HCT116 (cell line): ENCODE data around the gene LHX1. TPM values are rescaled to one million over a fixed set of nuclear protein-coding genes. Genes with fewer than 3 reads are reported as not detected.

ENCODE experiments used
- ATAC-seq: fragments of 200-7000 bp; cut with Tn5 transposase; 2 replicates; pipeline ENCODE4 v1.9.1; 2020; ENCODE audit warnings: mild to moderate bottlenecking, moderate library complexity
- BruUV-seq: library from RNA; stranded (reverse); fragments of 400-500 nt; replicated peaks from 2 replicates; lab custom pipeline; 2021; lab: Mats Ljungman, UMichigan
- CTCF ChIA-PET: fragments of 300-600 bp; sonication (Branson Sonifier 250); formaldehyde crosslinking; loops from one replicate; lab custom pipeline; 2021; ENCODE audit warnings: antibody characterized with exemption; lab: Charles Lee
- POLR2A ChIA-PET: fragments of 300-600, 350-600 bp; sonication (Branson Sonifier 250); formaldehyde crosslinking; loops from one replicate; lab custom pipeline; 2021; ENCODE audit warnings: antibody characterized with exemption; lab: Charles Lee
- RAD21 ChIA-PET, 2 experiments: fragments of 300-600 bp; sonication (Branson Sonifier 250); formaldehyde crosslinking; loops; one replicate each; lab custom pipeline; 2023; ENCODE audit warnings: low total read pairs in 2 of 2; ENCODE audit not compliant: uncharacterized antibody in 2 of 2, unreplicated experiment in 2 of 2, low non-redundant PET in 1 of 2; lab: Charles Lee
- DNase-seq: peaks from one replicate; pipeline ENCODE4 v3.0.0-alpha.2; 2010; ENCODE audit warnings: low read depth, low spot score
- H2AFZ ChIP-seq: fragments of 200-600 bp; shearing (Covaris generic), sonication (generic); 2 replicates; pipeline ENCODE4 v1.6.1; 2017; ENCODE audit warnings: low read depth, mixed run types, mixed read lengths, antibody characterized with exemption, low read length; ENCODE audit not compliant: poor library complexity, severe bottlenecking
- H3K27ac ChIP-seq: 2 replicates; pipeline ENCODE4 v1.5.1; 2012; ENCODE audit warnings: low read depth, low read length
- H3K27me3 ChIP-seq: fragments of 200-600 bp; sonication (generic); 2 replicates; pipeline ENCODE4 v1.6.1; 2016; ENCODE audit warnings: mixed run types, low read length, mixed read lengths; ENCODE audit not compliant: insufficient read depth
- H3K36me3 ChIP-seq, 2 experiments: fragments of 200-500 bp in 1 of 2; fragments of 200-600 bp in 1 of 2; sonication (Bioruptor generic) in 1 of 2; sonication (generic) in 1 of 2; 2 replicates each; pipeline versions ENCODE4 v1.5.1 to v1.6.1; 2014 to 2016; ENCODE audit warnings: low read length in 2 of 2, inconsistent platforms in 1 of 2, mixed read lengths in 1 of 2, mixed run types in 1 of 2; ENCODE audit not compliant: insufficient read depth in 2 of 2, control insufficient read depth in 1 of 2
- H3K4me1 ChIP-seq, 2 experiments: fragments of 200-600 bp in 1 of 2; sonication (generic) in 1 of 2; 2 replicates each; pipeline versions ENCODE4 v1.5.1 to v1.6.1; 2012 to 2017; ENCODE audit warnings: low read length in 2 of 2, inconsistent platforms in 1 of 2, mild to moderate bottlenecking in 1 of 2, mixed read lengths in 1 of 2, mixed run types in 1 of 2, moderate library complexity in 1 of 2; ENCODE audit not compliant: insufficient read depth in 2 of 2, control insufficient read depth in 1 of 2
- H3K4me2 ChIP-seq: fragments of 200-600 bp; sonication (generic); 2 replicates; pipeline ENCODE4 v1.6.1; 2017; ENCODE audit warnings: mixed run types, low read length, mixed read lengths
- H3K4me3 ChIP-seq, 2 experiments: fragments of 200-600 bp in 1 of 2; sonication (generic) in 1 of 2; replicated peaks in 1 of 2; 2 replicates each; pipeline ENCODE4 v1.5.1; 2011 to 2016; ENCODE audit warnings: low read length in 2 of 2, control low read depth in 1 of 2, low read depth in 1 of 2, mild to moderate bottlenecking in 1 of 2, mixed read lengths in 1 of 2, mixed run types in 1 of 2
- H3K79me2 ChIP-seq: fragments of 200-600 bp; sonication (generic); 2 replicates; pipeline ENCODE4 v1.6.1; 2017; ENCODE audit warnings: mild to moderate bottlenecking, mixed run types, low read length, moderate library complexity, mixed read lengths; ENCODE audit not compliant: insufficient read depth
- H3K9ac ChIP-seq: fragments of 200-600 bp; sonication (generic); 2 replicates; pipeline ENCODE4 v1.6.1; 2016; ENCODE audit warnings: low read length, mixed read lengths
- H3K9me2 ChIP-seq: fragments of 200-600 bp; sonication (generic), shearing (Covaris generic); 2 replicates; pipeline ENCODE4 v1.6.1; 2017; ENCODE audit warnings: mixed run types, mild to moderate bottlenecking, moderate library complexity; ENCODE audit not compliant: insufficient read depth
- H3K9me3 ChIP-seq, 2 experiments: fragments of 200-500 bp in 1 of 2; fragments of 200-600 bp in 1 of 2; sonication (Bioruptor generic) in 1 of 2; sonication (generic) in 1 of 2; 2 replicates each; pipeline ENCODE4 v1.6.1; 2014 to 2017; ENCODE audit warnings: low read length in 2 of 2, mixed read lengths in 2 of 2, inconsistent platforms in 1 of 2, low read depth in 1 of 2, mild to moderate bottlenecking in 1 of 2, mixed run types in 1 of 2, moderate library complexity in 1 of 2; ENCODE audit not compliant: control insufficient read depth in 1 of 2, insufficient read depth in 1 of 2
- H4K20me1 ChIP-seq: fragments of 200-600 bp; sonication (generic), shearing (Covaris generic); 2 replicates; pipeline ENCODE4 v1.6.1; 2017; ENCODE audit warnings: mixed run types, mild to moderate bottlenecking, moderate library complexity; ENCODE audit not compliant: insufficient read depth
- ATF3 ChIP-seq: IDR thresholded peaks from 2 replicates; pipeline ENCODE4 v1.6.1; 2012
- CBX3 ChIP-seq: IDR thresholded peaks from 2 replicates; pipeline ENCODE4 v1.6.1; 2012; ENCODE audit warnings: low read depth
- CEBPB ChIP-seq: IDR thresholded peaks from 2 replicates; pipeline ENCODE4 v1.6.1; 2012; ENCODE audit warnings: low read depth
- ELF1 ChIP-seq: IDR thresholded peaks from 2 replicates; pipeline ENCODE4 v1.6.1; 2012; ENCODE audit warnings: low read depth, borderline replicate concordance
- EZH2phosphoT487 ChIP-seq: fragments of 200-600 bp; IDR thresholded peaks from 2 replicates; pipeline ENCODE4 v1.6.1; 2018; ENCODE audit warnings: antibody characterized with exemption, borderline replicate concordance
- FOSL1 ChIP-seq: IDR thresholded peaks from 2 replicates; pipeline ENCODE4 v1.6.1; 2012; ENCODE audit warnings: low read depth
- JUND ChIP-seq: IDR thresholded peaks from 2 replicates; pipeline ENCODE4 v1.6.1; 2012
- POLR2A ChIP-seq: IDR thresholded peaks from 2 replicates; pipeline ENCODE4 v1.7.0; 2011; ENCODE audit warnings: borderline replicate concordance; ENCODE audit not compliant: insufficient read depth, insufficient read length; ENCODE audit errors: extremely low read depth
- RAD21 ChIP-seq: IDR thresholded peaks from 2 replicates; pipeline ENCODE4 v1.6.1; 2012; ENCODE audit warnings: low read depth, mild to moderate bottlenecking
- SIN3A ChIP-seq: IDR thresholded peaks from 2 replicates; pipeline ENCODE4 v1.6.1; 2012; ENCODE audit warnings: low read depth
- YY1 ChIP-seq: IDR thresholded peaks from 2 replicates; pipeline ENCODE4 v1.6.1; 2011; ENCODE audit warnings: low read length, low read depth, moderate library complexity, mild to moderate bottlenecking; ENCODE audit not compliant: insufficient replicate concordance; ENCODE audit errors: extremely low read depth
- ZNF274 ChIP-seq: fragments of 200-500 bp; sonication (Bioruptor generic); IDR thresholded peaks from 2 replicates; pipeline ENCODE4 v1.6.1; 2014; ENCODE audit warnings: mild to moderate bottlenecking, low read depth, low read length, inconsistent platforms
- intact Hi-C: fragments of 100-400 bp; cut with micrococcal nuclease; formaldehyde crosslinking; loops from 2 replicates; pipeline ENCODE4 v1.10.0; 2022
- total RNA-seq: library from RNA; stranded (reverse); gene quantifications from one replicate; pipeline ENCODE4 v1.2.1, GENCODE V29; 2021; ENCODE audit not compliant: unreplicated experiment
- TF ChIP-seq, protein P1 (sequence below), 3 experiments: fragments of 200-600 bp in 1 of 3; sonication (generic) in 1 of 3; IDR thresholded peaks in 2 of 3; conservative IDR thresholded peaks in 1 of 3; 2 replicates each; pipeline ENCODE4 v1.5.1; 2012 to 2017; ENCODE audit warnings: low read depth in 2 of 3, low read length in 2 of 3, antibody characterized with exemption in 1 of 3, borderline replicate concordance in 1 of 3, control low read depth in 1 of 3, mild to moderate bottlenecking in 1 of 3, mixed read lengths in 1 of 3, mixed run types in 1 of 3, moderate library complexity in 1 of 3; ENCODE audit not compliant: insufficient read depth in 1 of 3
- TF ChIP-seq, protein P2 (sequence below): IDR thresholded peaks from 2 replicates; pipeline ENCODE4 v1.6.1; 2012; ENCODE audit warnings: low read depth
- TF ChIP-seq, protein P3 (sequence below): IDR thresholded peaks from 2 replicates; pipeline ENCODE4 v1.6.1; 2012

LHX1 gene
- total RNA-seq, 1 experiment from 2014 or later, result 0.44 TPM

DNA sequence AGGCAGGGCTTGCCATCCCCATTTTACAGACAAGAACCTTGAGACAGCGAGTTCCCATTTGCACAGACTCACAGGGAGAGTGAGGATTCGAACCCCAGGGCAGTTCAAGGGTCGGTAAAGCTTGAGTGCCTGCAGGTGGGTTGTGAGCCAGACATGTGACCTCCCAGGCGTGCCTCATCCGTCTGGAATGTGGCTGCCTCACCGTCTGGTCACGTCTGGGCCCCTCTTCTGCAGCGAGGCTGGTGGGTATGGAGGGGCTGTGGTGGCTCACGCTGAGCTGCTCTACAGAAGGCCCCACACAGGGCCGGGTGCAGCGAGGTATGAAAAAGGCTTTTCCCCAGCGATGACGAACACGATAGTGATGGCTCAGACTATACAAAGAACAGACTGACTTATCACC is 35.8 kb upstream of the LHX1 start:
- no TSS peak for BruUV-seq

More for the DNA sequence above, 35.8 kb upstream of the LHX1 start:
- Histone ChIP-seq H4K20me1 (no peaks in the 10 kb centered on the region), H3K36me3 (no peaks in the 10 kb centered on the region), H3K4me3 (no peak overlapping the region)
- TF ChIP-seq, protein P1, sequence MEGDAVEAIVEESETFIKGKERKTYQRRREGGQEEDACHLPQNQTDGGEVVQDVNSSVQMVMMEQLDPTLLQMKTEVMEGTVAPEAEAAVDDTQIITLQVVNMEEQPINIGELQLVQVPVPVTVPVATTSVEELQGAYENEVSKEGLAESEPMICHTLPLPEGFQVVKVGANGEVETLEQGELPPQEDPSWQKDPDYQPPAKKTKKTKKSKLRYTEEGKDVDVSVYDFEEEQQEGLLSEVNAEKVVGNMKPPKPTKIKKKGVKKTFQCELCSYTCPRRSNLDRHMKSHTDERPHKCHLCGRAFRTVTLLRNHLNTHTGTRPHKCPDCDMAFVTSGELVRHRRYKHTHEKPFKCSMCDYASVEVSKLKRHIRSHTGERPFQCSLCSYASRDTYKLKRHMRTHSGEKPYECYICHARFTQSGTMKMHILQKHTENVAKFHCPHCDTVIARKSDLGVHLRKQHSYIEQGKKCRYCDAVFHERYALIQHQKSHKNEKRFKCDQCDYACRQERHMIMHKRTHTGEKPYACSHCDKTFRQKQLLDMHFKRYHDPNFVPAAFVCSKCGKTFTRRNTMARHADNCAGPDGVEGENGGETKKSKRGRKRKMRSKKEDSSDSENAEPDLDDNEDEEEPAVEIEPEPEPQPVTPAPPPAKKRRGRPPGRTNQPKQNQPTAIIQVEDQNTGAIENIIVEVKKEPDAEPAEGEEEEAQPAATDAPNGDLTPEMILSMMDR (IDR thresholded peaks at IDR 0.05 in 2 of 3, conservative IDR thresholded peaks at IDR 0.05 in 1 of 3; ENCODE audit: borderline replicate concordance in 1 of 3, insufficient read depth in 1 of 3, low read depth in 2 of 3, low read length in 2 of 3), result no peak
- no peak for TF ChIP-seq ZNF274
- TF ChIP-seq, protein P2, sequence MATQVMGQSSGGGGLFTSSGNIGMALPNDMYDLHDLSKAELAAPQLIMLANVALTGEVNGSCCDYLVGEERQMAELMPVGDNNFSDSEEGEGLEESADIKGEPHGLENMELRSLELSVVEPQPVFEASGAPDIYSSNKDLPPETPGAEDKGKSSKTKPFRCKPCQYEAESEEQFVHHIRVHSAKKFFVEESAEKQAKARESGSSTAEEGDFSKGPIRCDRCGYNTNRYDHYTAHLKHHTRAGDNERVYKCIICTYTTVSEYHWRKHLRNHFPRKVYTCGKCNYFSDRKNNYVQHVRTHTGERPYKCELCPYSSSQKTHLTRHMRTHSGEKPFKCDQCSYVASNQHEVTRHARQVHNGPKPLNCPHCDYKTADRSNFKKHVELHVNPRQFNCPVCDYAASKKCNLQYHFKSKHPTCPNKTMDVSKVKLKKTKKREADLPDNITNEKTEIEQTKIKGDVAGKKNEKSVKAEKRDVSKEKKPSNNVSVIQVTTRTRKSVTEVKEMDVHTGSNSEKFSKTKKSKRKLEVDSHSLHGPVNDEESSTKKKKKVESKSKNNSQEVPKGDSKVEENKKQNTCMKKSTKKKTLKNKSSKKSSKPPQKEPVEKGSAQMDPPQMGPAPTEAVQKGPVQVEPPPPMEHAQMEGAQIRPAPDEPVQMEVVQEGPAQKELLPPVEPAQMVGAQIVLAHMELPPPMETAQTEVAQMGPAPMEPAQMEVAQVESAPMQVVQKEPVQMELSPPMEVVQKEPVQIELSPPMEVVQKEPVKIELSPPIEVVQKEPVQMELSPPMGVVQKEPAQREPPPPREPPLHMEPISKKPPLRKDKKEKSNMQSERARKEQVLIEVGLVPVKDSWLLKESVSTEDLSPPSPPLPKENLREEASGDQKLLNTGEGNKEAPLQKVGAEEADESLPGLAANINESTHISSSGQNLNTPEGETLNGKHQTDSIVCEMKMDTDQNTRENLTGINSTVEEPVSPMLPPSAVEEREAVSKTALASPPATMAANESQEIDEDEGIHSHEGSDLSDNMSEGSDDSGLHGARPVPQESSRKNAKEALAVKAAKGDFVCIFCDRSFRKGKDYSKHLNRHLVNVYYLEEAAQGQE, result no peak
- no peak for TF ChIP-seq FOSL1
- TF ChIP-seq JUND, result no peak
- no peak for TF ChIP-seq CEBPB
- TF ChIP-seq SIN3A, result no peak
- TF ChIP-seq CBX3, result no peak
- no peak for TF ChIP-seq RAD21
- TF ChIP-seq EZH2phosphoT487, result no peak
- TF ChIP-seq YY1, result no peak
- TF ChIP-seq ATF3, result no peak
- TF ChIP-seq, protein P3, sequence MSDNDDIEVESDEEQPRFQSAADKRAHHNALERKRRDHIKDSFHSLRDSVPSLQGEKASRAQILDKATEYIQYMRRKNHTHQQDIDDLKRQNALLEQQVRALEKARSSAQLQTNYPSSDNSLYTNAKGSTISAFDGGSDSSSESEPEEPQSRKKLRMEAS, result no peak
- no peak for TF ChIP-seq ELF1
- TF ChIP-seq POLR2A, result no peak
- TF ChIP-seq, all 23 proteins: peak for 0
- intact Hi-C loops, result no loop called here
- H3K4me1 ChIP-seq, result peaks cover 2 to 12% of the 10 kb centered on the region in 2 experiments; a peak in 2 of 4 replicates
- DNase-seq (no peak), ATAC-seq (peak; percentile 70)
- ChIA-PET RAD21 (no interaction called here), CTCF (no interaction called here), POLR2A (interaction anchor here (1.0 kb wide), 1 partner anchor 20 kb away, joined by 3 read pairs; no protein-coding TSS in a partner anchor)
- H3K4me2 ChIP-seq, result peak overlapping the region; percentile 29
- H3K9me3 ChIP-seq, result no peaks in the 10 kb centered on the region
- H2AFZ ChIP-seq, result no peak overlapping the region
- H3K9me2 ChIP-seq, result no peaks in the 10 kb centered on the region
- no peaks in the 10 kb centered on the region for H3K27me3 ChIP-seq
- no peak overlapping the region for H3K27ac ChIP-seq
- H3K79me2 ChIP-seq, result no peaks in the 10 kb centered on the region
- H3K9ac ChIP-seq, result no peak overlapping the region
